Gastroesophageal sphincter (tissue), 3 donors: ENCODE data around the gene CASP8.

ENCODE experiments used
- CTCF ChIP-seq, 4 experiments: fragments of 200-600 bp in 2 of 4; fragments of 450-650 bp in 2 of 4; sonication (generic) in 1 of 4; IDR thresholded peaks; one replicate each; pipeline ENCODE4 v1.5.1; 2017 to 2019; ENCODE audit warnings: antibody characterized with exemption in 4 of 4, mild to moderate bottlenecking in 2 of 4, moderate library complexity in 2 of 4
- POLR2AphosphoS5 ChIP-seq: sonication (generic); formaldehyde crosslinking; IDR thresholded peaks from one replicate; pipeline ENCODE4 v1.6.1; 2017; ENCODE audit warnings: antibody characterized with exemption

- TF ChIP-seq CTCF (IDR thresholded peaks at IDR 0.05) (no peak), POLR2AphosphoS5 (no peak)
Measured at GRCh38 chr2:201262718-201263117, 2.4 kb downstream of the CASP8 start.
